Measurements from ENCODE around the gene ABL1.
"Not testable (repeated sequence)": the region's sequence is repeated elsewhere in the genome, so short reads cannot be mapped to it uniquely, and the experiment has no call there.

Gene ABL1

DNA sequence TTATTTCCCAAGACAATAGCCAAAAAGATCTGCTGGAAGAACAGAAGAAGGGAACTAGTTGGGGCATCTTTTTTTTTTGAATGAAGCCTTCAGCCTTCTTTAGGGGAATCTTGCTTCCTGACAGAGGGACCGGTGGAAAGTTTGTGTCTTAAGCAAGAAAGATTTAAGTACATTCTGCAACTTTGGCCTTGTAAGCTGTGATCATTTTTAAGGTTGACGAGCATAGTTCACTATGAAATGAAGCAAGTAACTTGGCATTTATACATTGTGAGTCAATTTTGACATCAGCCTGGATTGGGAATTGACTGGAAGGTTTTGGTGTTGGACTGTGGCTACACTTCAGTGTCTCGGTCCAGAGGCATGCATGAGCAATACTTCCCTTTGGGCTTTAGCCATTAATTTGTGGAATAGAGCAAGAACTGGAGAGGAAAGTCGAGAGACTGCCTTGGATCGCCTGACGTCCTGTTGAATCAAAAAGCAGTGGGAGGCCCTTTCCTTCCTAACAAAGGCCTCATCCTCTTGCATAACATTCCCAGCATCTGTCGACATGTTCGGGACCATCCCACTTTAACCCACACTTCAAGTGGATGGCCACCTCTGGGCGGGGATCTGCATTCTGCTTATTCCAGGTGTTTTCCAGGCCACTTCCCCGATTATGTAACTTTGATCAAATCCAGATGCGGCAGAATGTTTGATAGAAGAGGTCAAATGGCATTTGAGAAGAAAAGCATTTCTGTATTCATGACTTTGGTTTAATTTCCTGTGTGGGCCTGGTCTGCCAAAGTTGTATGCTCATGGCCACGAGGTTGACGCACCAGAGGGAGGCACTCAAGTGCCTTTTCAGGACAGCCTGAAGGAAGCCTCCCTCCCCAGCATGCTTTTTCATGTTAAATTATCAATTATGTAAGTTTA lies 12.5 kb downstream of the ABL1 start:
- DNase-seq (ENCODE audit: low spot score) = no peak

DNA sequence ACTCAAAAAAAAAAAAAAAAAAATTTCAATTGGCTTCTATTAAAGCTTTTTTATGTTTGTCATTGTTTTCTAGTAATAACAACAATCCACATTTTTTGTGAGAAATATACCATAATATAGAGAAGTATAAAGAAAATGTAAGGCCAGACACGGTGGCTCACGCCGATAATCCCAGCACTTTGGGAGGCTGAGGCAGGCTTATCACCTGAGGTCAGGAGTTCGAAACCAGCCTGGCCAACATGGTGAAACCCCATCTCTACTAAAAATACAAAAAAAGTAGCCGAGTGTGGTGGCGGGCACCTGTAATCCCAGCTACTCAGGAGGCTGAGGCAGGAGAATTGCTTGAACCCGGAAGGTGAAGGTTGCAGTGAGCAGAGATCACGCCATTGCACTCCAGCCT lies 13.5 kb downstream of the ABL1 start:
- not testable (repeated sequence) for DNase-seq (ENCODE audit: low spot score)

DNA sequence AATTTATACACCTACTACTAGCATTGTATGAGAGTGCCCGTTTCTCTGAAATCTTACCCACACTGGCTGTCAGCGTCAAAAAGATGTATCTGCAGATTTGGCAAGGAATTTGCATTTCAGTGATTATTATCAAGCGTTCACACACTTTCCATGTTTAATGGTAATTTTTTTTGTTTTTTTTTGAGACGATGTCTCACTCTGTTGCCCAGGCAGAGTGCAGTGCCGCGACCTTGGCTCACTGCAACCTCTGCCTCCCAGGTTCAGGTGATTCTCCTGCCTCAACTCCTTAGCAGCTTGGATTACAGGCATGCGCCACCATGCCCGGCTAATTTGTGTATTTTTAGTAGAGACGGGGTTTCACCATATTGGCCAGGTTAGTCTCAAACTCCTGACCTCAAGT lies 14.3 kb downstream of the ABL1 start:
- DNase-seq (ENCODE audit: low spot score) = no peak

DNA sequence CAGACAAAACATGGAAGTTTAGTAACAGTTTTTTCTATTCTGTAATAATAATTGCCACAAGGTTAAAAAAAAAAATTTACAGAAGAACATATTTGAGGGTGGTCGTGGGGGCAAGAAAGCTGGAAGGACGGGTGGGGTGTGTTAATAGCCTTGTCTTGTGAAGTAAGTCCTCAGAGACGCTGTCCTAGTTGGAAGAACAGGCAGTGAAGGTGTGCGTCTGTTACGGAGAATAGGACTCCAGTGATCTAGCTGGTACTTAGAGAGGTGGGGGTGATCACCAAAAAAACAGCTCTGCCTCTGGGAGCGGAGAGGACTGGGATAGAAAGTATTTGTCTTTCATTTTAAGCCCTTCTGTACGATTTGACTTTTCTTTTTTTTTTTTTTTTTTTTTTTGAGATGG lies 17.7 kb downstream of the ABL1 start:
- DNase-seq (ENCODE audit: low spot score) = no peak

GRCh38 chr9:130854092-130854491 lies 19.0 kb downstream of the ABL1 start:
- DNase-seq (ENCODE audit: low spot score) = no peak

- DNase-seq (ENCODE audit: low spot score) = no peak
Measured at GRCh38 chr9:130854835-130855234, 19.8 kb downstream of the ABL1 start.

GRCh38 chr9:130856474-130856873 lies 21.4 kb downstream of the ABL1 start:
- no peak for DNase-seq (ENCODE audit: low spot score)

GRCh38 chr9:130857864-130858738 lies 23.0 kb downstream of the ABL1 start:
- DNase-seq (ENCODE audit: low spot score) = no peak

- no peak for DNase-seq (ENCODE audit: low spot score)
Measured at GRCh38 chr9:130858739-130859705, 24.0 kb downstream of the ABL1 start.

DNA sequence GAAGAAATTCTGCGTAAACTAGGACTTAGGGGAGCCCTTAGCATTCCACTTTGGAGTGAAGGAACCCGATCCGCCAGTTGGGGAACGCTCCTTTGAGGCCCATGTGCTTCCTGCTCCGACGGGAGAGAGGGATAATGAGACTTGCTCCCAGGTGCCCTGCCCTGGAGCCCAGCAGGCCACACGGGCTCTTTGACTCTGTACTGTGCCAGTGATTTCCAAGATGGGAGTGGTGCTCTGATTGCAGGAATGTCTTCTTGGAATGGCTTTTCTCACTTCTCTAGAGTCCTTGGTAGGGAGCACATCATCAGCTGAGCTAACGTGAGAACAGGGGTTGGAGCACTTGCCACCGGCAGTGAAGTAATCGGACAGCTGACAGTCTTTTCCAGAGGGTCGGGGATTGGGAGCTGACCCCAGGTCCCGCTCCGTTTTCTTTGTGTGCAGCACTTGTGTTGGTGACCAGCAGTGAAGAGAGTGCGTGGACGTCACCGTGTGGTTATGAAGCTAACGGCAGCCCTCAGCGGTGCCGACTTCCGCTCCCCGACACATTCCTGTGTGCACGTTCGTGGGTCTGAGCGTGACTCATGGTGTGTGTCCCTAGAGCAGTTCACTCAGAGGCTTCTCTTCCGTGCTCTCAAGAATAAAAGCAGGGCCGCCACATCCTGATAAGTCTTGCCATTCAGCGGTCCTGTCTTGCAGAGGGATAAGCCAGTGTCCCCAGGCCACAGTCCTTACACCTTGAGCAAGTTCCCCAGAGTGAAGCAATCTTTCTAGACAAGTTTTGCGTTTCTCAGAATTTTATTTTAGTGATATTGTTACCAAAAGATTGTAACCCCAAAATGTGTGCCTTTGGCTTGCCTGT lies 25.6 kb downstream of the ABL1 start:
- DNase-seq (ENCODE audit: low spot score) = no peak

- no peak for DNase-seq (ENCODE audit: low spot score)
Measured at GRCh38 chr9:130861372-130862180, 26.5 kb downstream of the ABL1 start.

GRCh38 chr9:130862217-130862616 lies 27.2 kb downstream of the ABL1 start:
- DNase-seq (ENCODE audit: low spot score) = no peak

DNA sequence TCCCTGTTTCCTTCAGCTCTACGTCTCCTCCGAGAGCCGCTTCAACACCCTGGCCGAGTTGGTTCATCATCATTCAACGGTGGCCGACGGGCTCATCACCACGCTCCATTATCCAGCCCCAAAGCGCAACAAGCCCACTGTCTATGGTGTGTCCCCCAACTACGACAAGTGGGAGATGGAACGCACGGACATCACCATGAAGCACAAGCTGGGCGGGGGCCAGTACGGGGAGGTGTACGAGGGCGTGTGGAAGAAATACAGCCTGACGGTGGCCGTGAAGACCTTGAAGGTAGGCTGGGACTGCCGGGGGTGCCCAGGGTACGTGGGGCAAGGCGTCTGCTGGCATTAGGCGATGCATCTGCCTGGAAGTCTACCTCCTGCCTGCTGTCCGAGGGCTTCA lies 27.7 kb downstream of the ABL1 start:
- no peak for DNase-seq (ENCODE audit: low spot score)

- no peak for DNase-seq (ENCODE audit: low spot score)
Measured at GRCh38 chr9:130864541-130864940, 29.5 kb downstream of the ABL1 start.

- no peak for DNase-seq (ENCODE audit: low spot score)
Measured at GRCh38 chr9:130865921-130866320, 30.9 kb downstream of the ABL1 start.

DNA sequence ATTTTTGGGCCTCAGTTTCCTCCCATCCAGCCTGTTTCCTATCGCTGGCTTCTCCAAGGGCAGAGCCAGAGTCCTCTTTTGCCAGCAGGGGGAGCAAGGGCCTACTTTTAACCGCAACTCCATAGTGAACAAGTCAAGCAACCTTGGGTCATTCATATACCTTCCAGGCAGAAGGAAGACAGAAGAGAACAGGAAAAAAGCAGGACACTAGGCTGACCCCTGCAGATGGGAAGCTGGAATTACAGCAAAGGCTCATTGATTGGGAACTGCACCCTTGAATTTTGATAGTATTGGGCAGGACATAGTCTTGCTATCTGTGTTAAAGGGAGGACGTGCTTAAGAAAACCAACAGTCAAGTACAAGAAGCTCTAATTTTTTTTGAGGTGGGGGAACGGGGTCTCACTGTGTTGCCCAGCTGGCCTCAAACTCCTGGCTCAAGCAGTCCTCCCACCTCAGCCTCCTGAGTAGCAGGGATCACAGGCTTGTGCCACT lies 31.5 kb downstream of the ABL1 start:
- peak; percentile 92 for DNase-seq (ENCODE audit: low spot score)

- no peak for DNase-seq (ENCODE audit: low spot score)
Measured at GRCh38 chr9:130867556-130867955, 32.5 kb downstream of the ABL1 start.

- peak; percentile 87 for DNase-seq (ENCODE audit: low spot score)
Measured at GRCh38 chr9:130868230-130868629, 33.2 kb downstream of the ABL1 start.

DNA sequence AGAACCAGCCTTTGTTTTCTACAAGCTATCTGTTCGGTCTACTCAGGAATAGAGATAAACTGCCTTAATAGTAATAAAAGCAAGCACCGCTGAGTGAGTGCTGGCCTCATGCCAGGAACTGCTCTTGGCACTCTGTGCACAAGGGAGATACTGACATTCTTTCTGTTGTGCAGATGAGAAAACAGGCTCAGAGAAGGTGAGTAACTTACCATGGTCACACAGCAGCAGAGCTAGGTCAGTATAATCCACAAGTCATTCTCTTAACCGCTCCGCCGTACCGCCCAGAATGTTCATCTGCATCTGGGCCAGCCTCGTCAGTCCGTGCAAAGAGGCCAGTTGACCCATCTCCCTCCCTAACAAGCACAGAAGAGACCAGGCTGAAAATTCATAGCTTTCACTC lies 34.2 kb downstream of the ABL1 start:
- DNase-seq (ENCODE audit: low spot score) = no peak

All from SK-N-DZ (cell line).